ENCODE data around the gene DNAJB9.

Gene DNAJB9

DNA sequence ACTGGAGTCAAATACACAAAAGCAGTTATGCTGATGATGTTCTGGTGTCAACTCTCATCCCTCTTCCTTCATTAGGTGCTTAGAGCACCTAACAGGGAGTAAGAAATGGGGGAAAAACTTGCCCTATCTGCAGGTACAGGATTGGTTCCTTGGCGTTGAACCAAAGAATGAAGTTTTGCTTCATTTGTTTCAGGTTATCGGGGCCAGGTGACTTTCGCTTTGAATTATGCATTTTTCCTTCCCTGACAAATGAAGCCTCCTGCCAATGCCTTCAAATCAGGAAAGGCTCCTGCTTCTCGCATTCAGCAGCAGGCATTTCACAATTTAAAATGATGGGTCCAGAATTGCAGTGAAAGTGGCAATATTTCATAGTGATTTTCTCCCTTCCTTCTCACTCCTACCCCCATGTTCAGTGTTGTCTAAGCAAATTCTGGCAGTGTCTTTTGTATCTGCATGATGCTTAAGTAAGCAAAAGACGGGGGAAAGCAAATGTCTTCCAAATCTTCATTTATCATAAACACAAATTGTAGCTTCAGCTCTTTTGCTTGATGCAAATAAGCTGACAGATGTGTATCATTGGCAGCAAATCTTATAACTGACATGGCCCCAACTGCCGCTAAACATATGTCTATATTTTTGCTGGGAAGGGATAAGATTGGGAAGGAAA lies 29.4 kb downstream of the DNAJB9 start:
- Histone ChIP-seq H3K36me3 (ENCODE audit: control insufficient read depth, insufficient read depth, low read length) (no peaks in the 10 kb centered on the region), H3K27ac (ENCODE audit: insufficient read depth, low read length, poor library complexity, severe bottlenecking) (no peak overlapping the region), H3K9me3 (ENCODE audit: control insufficient read depth, low read length) (no peaks in the 10 kb centered on the region), H3K4me1 (ENCODE audit: control insufficient read depth, insufficient read depth, low read length, poor library complexity, severe bottlenecking) (no peaks in the 10 kb centered on the region), H3K27me3 (replicated peaks; ENCODE audit: control insufficient read depth, insufficient read depth, low read length, poor library complexity, severe bottlenecking) (no peaks in the 10 kb centered on the region), H3K4me3 (ENCODE audit: insufficient read depth, low read depth, low read length, poor library complexity, severe bottlenecking) (no peak overlapping the region)
- no peak for DNase-seq

DNA sequence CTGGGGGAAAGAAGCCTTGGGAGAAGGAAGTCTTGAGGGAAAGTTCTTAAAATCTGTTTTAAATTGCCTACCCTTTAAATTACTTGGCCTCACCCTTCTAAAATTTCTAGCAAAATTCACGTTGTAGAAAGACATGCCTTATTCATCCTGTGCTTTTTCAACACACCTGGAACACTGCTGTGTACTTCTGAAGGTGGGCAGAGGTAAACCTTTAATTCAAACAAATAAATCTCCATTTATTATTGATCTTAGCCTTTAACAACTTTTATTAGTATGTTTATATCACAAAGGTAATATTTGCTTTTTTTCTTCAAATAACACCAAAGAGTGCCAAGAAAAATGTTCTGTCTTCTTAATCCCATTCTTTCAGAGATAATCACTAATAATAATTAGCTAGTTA lies 30.7 kb downstream of the DNAJB9 start:
- Histone ChIP-seq H3K27me3 (replicated peaks; ENCODE audit: control insufficient read depth, insufficient read depth, low read length, poor library complexity, severe bottlenecking) (no peaks in the 10 kb centered on the region), H3K4me1 (ENCODE audit: control insufficient read depth, insufficient read depth, low read length, poor library complexity, severe bottlenecking) (no peaks in the 10 kb centered on the region), H3K27ac (ENCODE audit: insufficient read depth, low read length, poor library complexity, severe bottlenecking) (no peak overlapping the region), H3K36me3 (ENCODE audit: control insufficient read depth, insufficient read depth, low read length) (no peaks in the 10 kb centered on the region), H3K9me3 (ENCODE audit: control insufficient read depth, low read length) (no peaks in the 10 kb centered on the region), H3K4me3 (ENCODE audit: insufficient read depth, low read depth, low read length, poor library complexity, severe bottlenecking) (no peak overlapping the region)
- DNase-seq = no peak

DNA sequence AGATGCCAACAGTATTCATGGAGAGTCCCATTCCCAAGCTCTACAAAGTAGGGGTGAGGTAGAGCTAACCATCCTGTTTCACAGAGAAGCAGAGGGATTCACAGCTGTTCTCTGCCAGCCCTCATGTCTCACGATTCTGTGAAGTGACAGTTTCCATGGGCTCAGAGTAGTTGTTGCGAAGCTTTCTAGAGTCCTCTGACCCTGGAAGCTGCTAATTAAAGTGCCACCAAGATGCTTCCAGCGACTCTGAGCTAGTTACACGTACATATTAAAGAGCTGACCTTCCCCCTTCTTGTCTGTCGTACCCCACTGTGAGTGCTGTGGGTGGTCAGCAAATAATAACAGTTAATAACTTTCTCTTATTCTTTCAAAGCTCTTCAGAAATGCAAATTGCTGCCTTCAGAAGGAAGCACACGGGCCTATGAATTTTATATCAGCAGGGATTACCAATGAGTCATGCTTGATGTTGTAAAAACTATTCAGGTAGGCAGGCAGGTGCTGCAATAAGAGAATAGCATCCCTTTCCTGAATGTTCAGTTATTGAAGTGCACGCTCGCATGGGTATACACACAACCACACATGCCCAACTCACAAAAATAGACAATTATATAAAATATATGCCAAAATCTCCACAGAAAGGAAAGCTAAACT lies 34.1 kb downstream of the DNAJB9 start:
- H3K36me3 ChIP-seq (ENCODE audit: control insufficient read depth, insufficient read depth, low read length) = no peaks in the 10 kb centered on the region
- no peaks in the 10 kb centered on the region for H3K4me1 ChIP-seq (ENCODE audit: control insufficient read depth, insufficient read depth, low read length, poor library complexity, severe bottlenecking)
- H3K9me3 ChIP-seq (ENCODE audit: control insufficient read depth, low read length) = no peaks in the 10 kb centered on the region
- no peak for DNase-seq
- no peaks in the 10 kb centered on the region for H3K27me3 ChIP-seq (replicated peaks; ENCODE audit: control insufficient read depth, insufficient read depth, low read length, poor library complexity, severe bottlenecking)
- no peak overlapping the region for H3K27ac ChIP-seq (ENCODE audit: insufficient read depth, low read length, poor library complexity, severe bottlenecking)
- H3K4me3 ChIP-seq (ENCODE audit: insufficient read depth, low read depth, low read length, poor library complexity, severe bottlenecking) = no peak overlapping the region

DNA sequence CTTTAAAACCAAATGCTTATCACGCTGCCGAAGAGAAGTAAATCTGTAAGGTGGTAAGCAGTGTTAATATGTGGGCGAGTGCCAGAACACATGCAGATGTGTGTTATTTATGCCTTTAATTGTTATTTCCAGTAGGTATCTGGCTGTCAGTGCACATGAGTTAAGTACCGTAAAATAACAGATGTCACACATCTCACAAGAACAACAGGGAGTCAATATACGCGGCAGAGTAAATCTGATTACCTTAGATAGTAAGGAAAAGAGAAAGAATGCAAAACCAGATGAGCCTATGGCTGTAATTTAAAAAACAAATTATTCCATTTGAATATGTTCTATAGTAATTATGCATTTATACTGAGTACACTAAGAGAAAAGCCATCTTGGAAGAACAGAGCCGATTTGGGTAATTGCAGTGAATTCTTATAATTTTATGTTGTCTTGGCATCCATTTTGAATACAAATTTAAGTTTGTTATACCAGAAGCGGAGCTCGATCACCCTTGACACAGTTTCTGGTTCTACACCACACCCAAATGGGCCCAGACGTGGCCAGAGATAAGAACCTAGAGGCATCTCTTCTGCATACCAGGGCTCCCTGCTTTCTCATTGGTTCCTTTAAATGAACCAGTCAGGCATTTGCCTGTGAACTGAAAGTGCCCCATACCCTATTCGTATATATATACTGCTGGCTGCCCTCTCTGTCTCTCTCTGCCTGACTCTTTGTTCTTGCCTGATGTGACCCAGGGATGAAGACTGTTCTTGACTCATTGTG lies 34.8 kb downstream of the DNAJB9 start:
- no peaks in the 10 kb centered on the region for H3K27me3 ChIP-seq (replicated peaks; ENCODE audit: control insufficient read depth, insufficient read depth, low read length, poor library complexity, severe bottlenecking)
- H3K4me3 ChIP-seq (ENCODE audit: insufficient read depth, low read depth, low read length, poor library complexity, severe bottlenecking) = no peak overlapping the region
- H3K36me3 ChIP-seq (ENCODE audit: control insufficient read depth, insufficient read depth, low read length) = no peaks in the 10 kb centered on the region
- no peak overlapping the region for H3K27ac ChIP-seq (ENCODE audit: insufficient read depth, low read length, poor library complexity, severe bottlenecking)
- H3K9me3 ChIP-seq (ENCODE audit: control insufficient read depth, low read length) = no peaks in the 10 kb centered on the region
- H3K4me1 ChIP-seq (ENCODE audit: control insufficient read depth, insufficient read depth, low read length, poor library complexity, severe bottlenecking) = no peaks in the 10 kb centered on the region
- no peak for DNase-seq

DNA sequence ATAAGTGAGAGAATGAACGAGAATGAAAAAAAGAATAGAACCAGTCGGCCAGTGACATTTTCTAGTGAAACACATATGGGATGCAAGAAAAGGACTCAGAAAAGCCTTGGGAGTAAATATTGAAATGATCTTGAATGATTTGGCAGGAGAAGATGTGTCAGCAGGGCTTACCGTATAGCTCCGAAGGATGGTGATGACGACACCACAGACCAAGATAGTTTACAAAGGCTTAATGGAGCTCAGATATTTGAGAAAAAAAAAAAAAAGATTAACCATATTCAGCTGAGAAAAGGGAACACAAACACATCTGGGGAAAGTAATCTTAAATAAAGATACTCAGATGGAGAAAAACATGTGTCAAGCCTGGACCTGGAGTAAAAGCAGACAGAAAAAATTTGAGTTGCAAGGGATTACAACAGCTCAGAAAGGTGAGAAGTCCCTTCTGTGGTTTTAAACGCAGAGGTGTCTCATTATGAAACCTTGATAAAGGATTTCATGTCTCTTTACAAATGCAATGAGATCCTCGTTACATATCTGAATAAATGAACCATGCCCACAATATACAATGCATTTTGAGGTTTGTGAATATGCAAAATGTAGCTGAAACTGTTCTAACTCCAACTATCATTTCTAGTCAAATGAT lies 36.0 kb downstream of the DNAJB9 start:
- no peak for DNase-seq
- Histone ChIP-seq H3K36me3 (ENCODE audit: control insufficient read depth, insufficient read depth, low read length) (no peaks in the 10 kb centered on the region), H3K27ac (ENCODE audit: insufficient read depth, low read length, poor library complexity, severe bottlenecking) (no peak overlapping the region), H3K4me3 (ENCODE audit: insufficient read depth, low read depth, low read length, poor library complexity, severe bottlenecking) (no peak overlapping the region), H3K4me1 (ENCODE audit: control insufficient read depth, insufficient read depth, low read length, poor library complexity, severe bottlenecking) (no peaks in the 10 kb centered on the region), H3K27me3 (replicated peaks; ENCODE audit: control insufficient read depth, insufficient read depth, low read length, poor library complexity, severe bottlenecking) (no peaks in the 10 kb centered on the region), H3K9me3 (ENCODE audit: control insufficient read depth, low read length) (no peaks in the 10 kb centered on the region)

DNA sequence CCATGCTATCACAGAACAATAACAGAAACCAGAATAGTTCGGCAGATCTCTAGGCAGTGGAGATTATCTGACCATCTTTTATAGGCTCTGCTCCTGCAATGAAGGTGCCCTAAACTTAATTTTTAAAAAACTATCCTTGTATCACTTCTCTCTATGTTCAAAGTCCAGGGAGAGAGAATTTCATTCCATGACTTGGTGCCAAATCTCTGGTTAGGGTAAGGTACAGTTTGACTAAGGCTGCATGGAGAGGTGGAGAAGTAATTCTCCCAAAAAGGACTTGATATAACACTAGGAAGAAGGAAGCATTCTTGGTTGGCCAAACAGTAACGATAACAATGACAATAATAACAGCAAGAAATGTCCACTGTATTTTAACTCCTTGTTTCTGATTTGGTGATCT lies 40.0 kb downstream of the DNAJB9 start:
- H3K9me3 ChIP-seq (ENCODE audit: control insufficient read depth, low read length) = no peaks in the 10 kb centered on the region
- H3K4me3 ChIP-seq (ENCODE audit: insufficient read depth, low read depth, low read length, poor library complexity, severe bottlenecking) = no peak overlapping the region
- no peaks in the 10 kb centered on the region for H3K27me3 ChIP-seq (replicated peaks; ENCODE audit: control insufficient read depth, insufficient read depth, low read length, poor library complexity, severe bottlenecking)
- no peaks in the 10 kb centered on the region for H3K36me3 ChIP-seq (ENCODE audit: control insufficient read depth, insufficient read depth, low read length)
- no peak overlapping the region for H3K27ac ChIP-seq (ENCODE audit: insufficient read depth, low read length, poor library complexity, severe bottlenecking)
- DNase-seq = no peak
- H3K4me1 ChIP-seq (ENCODE audit: control insufficient read depth, insufficient read depth, low read length, poor library complexity, severe bottlenecking) = no peaks in the 10 kb centered on the region

DNA sequence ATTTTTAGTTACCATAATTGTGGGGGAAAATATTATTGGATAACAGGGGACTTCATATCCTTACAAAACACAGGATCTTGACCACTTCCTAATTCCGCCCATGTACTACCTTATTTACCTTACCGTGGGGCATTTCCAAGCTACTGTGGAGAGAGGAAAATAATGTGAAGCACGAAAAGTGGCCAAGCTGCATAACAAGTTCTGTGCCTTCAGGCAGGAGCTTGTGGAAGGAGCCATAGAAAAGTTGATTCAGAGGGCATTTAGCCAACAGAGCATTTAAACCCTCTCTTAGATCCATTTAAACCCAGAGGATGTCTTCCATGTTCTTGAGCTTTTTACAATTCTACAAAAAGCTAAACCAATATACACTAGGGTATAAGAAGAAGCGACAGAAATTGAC lies 41.6 kb downstream of the DNAJB9 start:
- Histone ChIP-seq H3K27me3 (replicated peaks; ENCODE audit: control insufficient read depth, insufficient read depth, low read length, poor library complexity, severe bottlenecking) (no peaks in the 10 kb centered on the region), H3K9me3 (ENCODE audit: control insufficient read depth, low read length) (no peaks in the 10 kb centered on the region), H3K4me1 (ENCODE audit: control insufficient read depth, insufficient read depth, low read length, poor library complexity, severe bottlenecking) (no peaks in the 10 kb centered on the region), H3K4me3 (ENCODE audit: insufficient read depth, low read depth, low read length, poor library complexity, severe bottlenecking) (no peak overlapping the region), H3K36me3 (ENCODE audit: control insufficient read depth, insufficient read depth, low read length) (no peaks in the 10 kb centered on the region), H3K27ac (ENCODE audit: insufficient read depth, low read length, poor library complexity, severe bottlenecking) (no peak overlapping the region)
- DNase-seq = no peak

DNA sequence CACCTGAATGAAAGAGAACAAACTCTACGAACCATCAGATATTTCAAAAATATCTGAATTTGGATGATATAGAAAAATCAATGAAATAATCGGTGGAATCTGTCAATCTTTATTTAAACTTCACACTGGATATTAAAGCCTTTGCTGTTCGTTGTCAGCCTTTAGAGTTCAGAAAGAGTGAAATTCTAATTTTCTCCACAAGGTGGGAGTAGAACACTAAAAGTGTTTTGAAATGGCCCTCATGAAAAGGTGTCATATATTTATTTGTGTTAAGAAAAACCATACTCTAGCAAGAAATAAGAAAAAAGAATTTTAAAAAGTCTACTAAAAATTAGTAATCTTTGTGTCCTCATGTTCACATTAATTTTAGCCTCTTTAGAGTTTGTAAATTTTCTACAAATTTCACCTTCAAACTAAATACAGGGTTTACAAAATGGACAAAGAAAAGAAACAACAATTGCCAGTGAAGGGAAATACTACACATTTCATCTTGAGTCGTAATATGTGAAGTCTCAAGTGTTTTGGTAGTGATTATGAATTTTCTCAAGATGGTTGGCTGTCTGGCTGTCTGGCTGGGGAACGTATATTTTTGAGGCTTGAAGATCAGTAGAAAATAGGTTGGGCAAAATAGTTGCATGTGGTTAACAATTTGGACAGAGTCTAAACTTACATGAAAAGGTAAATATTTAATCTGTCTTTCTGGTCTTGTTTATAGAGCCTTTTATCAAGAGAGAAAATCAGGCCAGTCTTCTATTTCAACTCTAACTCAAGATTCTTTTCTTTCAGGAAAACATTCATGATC lies 43.7 kb downstream of the DNAJB9 start:
- H3K9me3 ChIP-seq (ENCODE audit: control insufficient read depth, low read length) = no peaks in the 10 kb centered on the region
- H3K36me3 ChIP-seq (ENCODE audit: control insufficient read depth, insufficient read depth, low read length) = no peaks in the 10 kb centered on the region
- no peak overlapping the region for H3K27ac ChIP-seq (ENCODE audit: insufficient read depth, low read length, poor library complexity, severe bottlenecking)
- DNase-seq = no peak
- H3K4me3 ChIP-seq (ENCODE audit: insufficient read depth, low read depth, low read length, poor library complexity, severe bottlenecking) = no peak overlapping the region
- no peaks in the 10 kb centered on the region for H3K27me3 ChIP-seq (replicated peaks; ENCODE audit: control insufficient read depth, insufficient read depth, low read length, poor library complexity, severe bottlenecking)
- H3K4me1 ChIP-seq (ENCODE audit: control insufficient read depth, insufficient read depth, low read length, poor library complexity, severe bottlenecking) = no peaks in the 10 kb centered on the region

DNA sequence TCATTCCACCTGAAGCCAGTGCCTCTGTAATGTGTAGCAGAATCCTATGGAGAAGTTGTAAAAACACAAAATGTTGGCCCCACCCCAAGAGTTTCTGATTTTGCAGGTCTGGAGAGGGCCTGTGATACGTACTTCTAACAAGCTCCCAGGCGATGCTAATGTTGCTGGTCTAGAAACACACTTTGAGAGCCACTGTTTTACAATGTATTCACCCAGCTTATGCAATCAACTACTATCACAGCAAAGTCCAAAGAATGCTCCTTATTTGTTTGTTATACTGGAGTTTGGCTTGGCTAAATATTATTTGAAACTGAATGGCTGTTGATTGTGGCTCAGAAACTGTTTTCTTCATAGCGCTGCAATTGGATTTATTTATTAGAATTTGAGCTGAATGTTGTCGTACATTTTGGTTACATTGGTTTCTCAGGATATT lies 44.3 kb downstream of the DNAJB9 start:
- Histone ChIP-seq H3K27ac (ENCODE audit: insufficient read depth, low read length, poor library complexity, severe bottlenecking) (no peak overlapping the region), H3K4me1 (ENCODE audit: control insufficient read depth, insufficient read depth, low read length, poor library complexity, severe bottlenecking) (no peaks in the 10 kb centered on the region), H3K4me3 (ENCODE audit: insufficient read depth, low read depth, low read length, poor library complexity, severe bottlenecking) (no peak overlapping the region), H3K27me3 (replicated peaks; ENCODE audit: control insufficient read depth, insufficient read depth, low read length, poor library complexity, severe bottlenecking) (no peaks in the 10 kb centered on the region), H3K36me3 (ENCODE audit: control insufficient read depth, insufficient read depth, low read length) (no peaks in the 10 kb centered on the region), H3K9me3 (ENCODE audit: control insufficient read depth, low read length) (no peaks in the 10 kb centered on the region)
- DNase-seq = no peak
